ENCODE measurements around the gene LHCGR.

DNA sequence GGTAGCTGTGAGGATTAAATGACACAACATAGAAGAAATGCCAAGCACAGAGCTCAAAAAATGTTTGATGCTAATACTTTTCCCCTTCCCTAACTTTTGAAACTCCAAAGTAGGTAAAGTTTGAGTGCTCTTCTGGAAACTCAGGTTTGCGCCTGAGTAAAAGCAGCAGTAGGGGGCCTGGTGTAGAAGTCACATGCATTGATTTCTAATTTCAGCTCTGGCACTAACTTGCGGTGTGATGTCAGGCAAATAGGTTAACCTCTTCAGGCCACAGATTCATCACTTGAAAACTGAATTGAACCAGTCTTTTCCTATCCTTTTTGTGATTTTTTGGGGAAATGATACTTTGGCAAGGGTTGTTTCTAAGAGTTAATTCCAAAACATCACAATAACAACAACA lies 27.2 kb downstream of the LHCGR start:
- no peak for TF ChIP-seq ZBTB26 (CRISPR knock-in tag; IDR thresholded peaks at IDR 0.05; ENCODE audit: borderline replicate concordance)
- TF ChIP-seq FOXP1 (IDR thresholded peaks at IDR 0.05): no peak
- no peak for TF ChIP-seq FOXP1 (CRISPR knock-in tag; IDR thresholded peaks at IDR 0.05)
- TF ChIP-seq CTCF (CRISPR knock-in tag; IDR thresholded peaks at IDR 0.05): no peak
- TF ChIP-seq MAFK (conservative IDR thresholded peaks at IDR 0.05 in 1 of 2, IDR thresholded peaks at IDR 0.05 in 1 of 2; ENCODE audit: low read length in 2 of 2): no peak
- no peak for TF ChIP-seq ZNF292 (CRISPR knock-in tag; IDR thresholded peaks at IDR 0.05; ENCODE audit: borderline replicate concordance, low read depth)
- TF ChIP-seq PHF21A (CRISPR knock-in tag; IDR thresholded peaks at IDR 0.05): no peak
- TF ChIP-seq MEIS2 (CRISPR knock-in tag; IDR thresholded peaks at IDR 0.05): no peak
- TF ChIP-seq ZNF792 (CRISPR knock-in tag; IDR thresholded peaks at IDR 0.05): no peak
- TF ChIP-seq ZNF276 (CRISPR knock-in tag; IDR thresholded peaks at IDR 0.05; ENCODE audit: low read depth): no peak

All from HepG2 (cell line).